ENCODE measurements around the gene MRPL52.
"Not testable (repeated sequence)": the region's sequence is repeated elsewhere in the genome, so short reads cannot be mapped to it uniquely, and the experiment has no call there.

DNA sequence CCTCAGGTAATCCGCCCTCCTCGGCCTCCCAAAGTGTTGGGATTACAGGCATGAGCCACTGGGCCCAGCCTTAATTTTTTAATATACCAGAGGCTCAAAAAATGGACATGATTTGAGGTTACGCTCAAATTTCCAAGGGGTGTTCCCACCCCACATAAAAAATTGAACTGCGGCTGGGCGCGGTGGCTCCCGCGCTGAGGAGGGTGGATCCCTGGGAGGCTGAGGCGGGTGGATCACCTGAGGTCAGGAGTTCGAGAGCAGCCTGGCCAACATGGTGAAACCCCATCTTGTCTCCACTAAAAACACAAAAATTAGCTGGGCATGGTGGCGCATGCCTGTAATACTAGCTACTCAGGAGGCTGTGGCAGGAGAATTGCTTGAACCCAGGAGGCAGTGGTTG, 24.6 kb downstream of the MRPL52 start:
- TF ChIP-seq, protein P1, sequence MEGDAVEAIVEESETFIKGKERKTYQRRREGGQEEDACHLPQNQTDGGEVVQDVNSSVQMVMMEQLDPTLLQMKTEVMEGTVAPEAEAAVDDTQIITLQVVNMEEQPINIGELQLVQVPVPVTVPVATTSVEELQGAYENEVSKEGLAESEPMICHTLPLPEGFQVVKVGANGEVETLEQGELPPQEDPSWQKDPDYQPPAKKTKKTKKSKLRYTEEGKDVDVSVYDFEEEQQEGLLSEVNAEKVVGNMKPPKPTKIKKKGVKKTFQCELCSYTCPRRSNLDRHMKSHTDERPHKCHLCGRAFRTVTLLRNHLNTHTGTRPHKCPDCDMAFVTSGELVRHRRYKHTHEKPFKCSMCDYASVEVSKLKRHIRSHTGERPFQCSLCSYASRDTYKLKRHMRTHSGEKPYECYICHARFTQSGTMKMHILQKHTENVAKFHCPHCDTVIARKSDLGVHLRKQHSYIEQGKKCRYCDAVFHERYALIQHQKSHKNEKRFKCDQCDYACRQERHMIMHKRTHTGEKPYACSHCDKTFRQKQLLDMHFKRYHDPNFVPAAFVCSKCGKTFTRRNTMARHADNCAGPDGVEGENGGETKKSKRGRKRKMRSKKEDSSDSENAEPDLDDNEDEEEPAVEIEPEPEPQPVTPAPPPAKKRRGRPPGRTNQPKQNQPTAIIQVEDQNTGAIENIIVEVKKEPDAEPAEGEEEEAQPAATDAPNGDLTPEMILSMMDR (IDR thresholded peaks at IDR 0.05; ENCODE audit: low read depth, low read length) = not testable (repeated sequence)
- not testable (repeated sequence) for TF ChIP-seq POLR2A (IDR thresholded peaks at IDR 0.05; ENCODE audit: extremely low read depth, insufficient read length); MYC (IDR thresholded peaks at IDR 0.05; ENCODE audit: low read depth, low read length)
- TF ChIP-seq, protein P2, sequence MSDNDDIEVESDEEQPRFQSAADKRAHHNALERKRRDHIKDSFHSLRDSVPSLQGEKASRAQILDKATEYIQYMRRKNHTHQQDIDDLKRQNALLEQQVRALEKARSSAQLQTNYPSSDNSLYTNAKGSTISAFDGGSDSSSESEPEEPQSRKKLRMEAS (IDR thresholded peaks at IDR 0.05; ENCODE audit: low read depth, low read length) = not testable (repeated sequence)
